Tibial nerve (tissue), 4 donors: ENCODE results near the gene WTIP. TPM values are rescaled to one million over a fixed set of nuclear protein-coding genes. Genes with fewer than 3 reads are reported as not detected.

Source experiments
- DNase-seq, 2 donors: peaks; one replicate each; pipeline ENCODE4 v3.0.0-alpha.2; 2019; ENCODE audit warnings: low spot score in 2 of 2
- H3K27ac ChIP-seq, 4 donors: fragments of 200-600 bp; sonication (generic) in 3 of 4; one replicate each; pipeline ENCODE4 v1.5.1; 2017 to 2019; ENCODE audit warnings: mild to moderate bottlenecking in 1 of 4
- H3K27me3 ChIP-seq, 2 donors: fragments of 200-600 bp; sonication (generic) in 1 of 2; one replicate each; pipeline versions ENCODE4 v1.5.1 to v1.6.0; 2017 to 2019
- H3K36me3 ChIP-seq, 3 donors: fragments of 200-600 bp; sonication (generic); one replicate each; pipeline ENCODE4 v1.5.1; 2018 to 2019
- H3K4me1 ChIP-seq, 4 donors: fragments of 200-600 bp; sonication (generic) in 3 of 4; one replicate each; pipeline ENCODE4 v1.5.1; 2017 to 2019
- H3K4me3 ChIP-seq, 4 donors: fragments of 200-600 bp; sonication (generic) in 3 of 4; one replicate each; pipeline ENCODE4 v1.5.1; 2017 to 2019; ENCODE audit warnings: mild to moderate bottlenecking in 1 of 4, moderate library complexity in 1 of 4
- H3K9me3 ChIP-seq, 4 donors: fragments of 200-600 bp; sonication (generic) in 3 of 4; one replicate each; pipeline ENCODE4 v1.5.1; 2017 to 2019
- CTCF ChIP-seq, 5 experiments: fragments of 200-600 bp in 3 of 5; fragments of 450-650 bp in 2 of 5; sonication (generic) in 3 of 5; IDR thresholded peaks; one replicate each; pipeline ENCODE4 v1.5.1; 2016 to 2019; ENCODE audit warnings: antibody characterized with exemption in 5 of 5, mild to moderate bottlenecking in 3 of 5, moderate library complexity in 2 of 5
- EP300 ChIP-seq, 2 donors: sonication (generic); formaldehyde crosslinking; IDR thresholded peaks; one replicate each; pipeline ENCODE4 v1.6.1; 2017; ENCODE audit warnings: antibody characterized with exemption in 2 of 2, mild to moderate bottlenecking in 1 of 2
- POLR2A ChIP-seq, 2 donors: fragments of 450-650 bp; IDR thresholded peaks; one replicate each; pipeline ENCODE4 v1.6.1; 2017; ENCODE audit warnings: antibody characterized with exemption in 2 of 2, mild to moderate bottlenecking in 2 of 2, moderate library complexity in 2 of 2
- WGBS, 2 donors: methylation state at CpG; one replicate each; pipeline ENCODE4 v1.1.5; 2018; 5-methylcytosine and 5-hydroxymethylcytosine counted together
- total RNA-seq, 4 donors: library from RNA; depleted of rRNA; stranded (reverse); fragments of >200 nt; gene quantifications; one replicate each; pipeline ENCODE4 v1.1.0, GENCODE V29; 2016

WTIP gene
- total RNA-seq, 4 donors from 2014 or later: 18.4 to 55.5 (median 30.4) TPM

GRCh38 chr19:34501339-34502320 is 20.1 kb downstream of the WTIP start:
- H3K4me3 ChIP-seq: no peak overlapping the region
- DNase-seq: peak; percentile 84 to 93
- peak overlapping the region in 2 of 4 donors; percentile 26 to 73 for H3K27ac ChIP-seq
- H3K9me3 ChIP-seq: no peaks in the 10 kb centered on the region
- no peaks in the 10 kb centered on the region for H3K27me3 ChIP-seq
- peaks cover 0 to 37% (median 0%) of the 10 kb centered on the region in 3 donors for H3K36me3 ChIP-seq
- 40 to 41% methylated on average over 39 to 40 of the region's 40 CpGs for WGBS, 2 donors
- peaks cover 0 to 55% (median 18%) of the 10 kb centered on the region in 4 donors for H3K4me1 ChIP-seq
- TF ChIP-seq EP300 (IDR thresholded peaks at IDR 0.05) (peak in 1 of 2 donors; percentile 54), CTCF (IDR thresholded peaks at IDR 0.05) (peak; percentile 98 to 99 (median 98)), POLR2A (IDR thresholded peaks at IDR 0.05) (no peak)

GRCh38 chr19:34502582-34503411 is 21.2 kb downstream of the WTIP start:
- 62 to 66% methylated on average over 15 of the region's 15 CpGs for WGBS, 2 donors
- TF ChIP-seq CTCF (IDR thresholded peaks at IDR 0.05): no peak
- no peak for TF ChIP-seq EP300 (IDR thresholded peaks at IDR 0.05)
- H3K9me3 ChIP-seq: no peaks in the 10 kb centered on the region
- no peak overlapping the region for H3K4me3 ChIP-seq
- no peak for DNase-seq
- H3K36me3 ChIP-seq: peaks cover 0 to 25% (median 0%) of the 10 kb centered on the region in 3 donors
- H3K27ac ChIP-seq: peak overlapping the region in 2 of 4 donors; percentile 46 to 47
- no peaks in the 10 kb centered on the region for H3K27me3 ChIP-seq
- peaks cover 0 to 55% (median 18%) of the 10 kb centered on the region in 4 donors for H3K4me1 ChIP-seq

GRCh38 chr19:34503531-34504272 is 22.1 kb downstream of the WTIP start:
- TF ChIP-seq EP300 (IDR thresholded peaks at IDR 0.05) (no peak), CTCF (IDR thresholded peaks at IDR 0.05) (no peak), POLR2A (IDR thresholded peaks at IDR 0.05) (no peak)

GRCh38 chr19:34504273-34504808 is 22.8 kb downstream of the WTIP start:
- Histone ChIP-seq H3K4me3 (no peak overlapping the region), H3K4me1 (peaks cover 0 to 55% (median 18%) of the 10 kb centered on the region in 4 donors), H3K27ac (peak overlapping the region in 1 of 4 donors; percentile 44), H3K9me3 (no peaks in the 10 kb centered on the region), H3K36me3 (peaks cover 0 to 10% (median 0%) of the 10 kb centered on the region in 3 donors), H3K27me3 (no peaks in the 10 kb centered on the region)
- 36 to 38% methylated on average over 5 to 6 of the region's 6 CpGs for WGBS, 2 donors
- TF ChIP-seq POLR2A (IDR thresholded peaks at IDR 0.05) (no peak), EP300 (IDR thresholded peaks at IDR 0.05) (no peak), CTCF (IDR thresholded peaks at IDR 0.05) (no peak)
- no peak for DNase-seq

More at GRCh38 chr19:34503531-34504272, 22.1 kb downstream of the WTIP start:
- peak overlapping the region in 2 of 4 donors; percentile 46 to 47 for H3K27ac ChIP-seq
- H3K36me3 ChIP-seq: peaks cover 0 to 16% (median 0%) of the 10 kb centered on the region in 3 donors
- peaks cover 0 to 55% (median 18%) of the 10 kb centered on the region in 4 donors for H3K4me1 ChIP-seq
- H3K27me3 ChIP-seq: no peaks in the 10 kb centered on the region
- H3K4me3 ChIP-seq: no peak overlapping the region
- no peak for DNase-seq
- H3K9me3 ChIP-seq: no peaks in the 10 kb centered on the region
- WGBS, 2 donors: 41% methylated on average over 15 to 16 of the region's 16 CpGs
